GM18909 (cell line): ENCODE results near the gene TRAF3IP3.

Experiments
- ATAC-seq: cut with Tn5 transposase; IDR thresholded peaks from one replicate; pipeline ENCODE4 v1.9.1; 2021; ENCODE audit warnings: mild to moderate bottlenecking; ENCODE audit not compliant: unreplicated experiment, poor library complexity

The TRAF3IP3 gene

DNA sequence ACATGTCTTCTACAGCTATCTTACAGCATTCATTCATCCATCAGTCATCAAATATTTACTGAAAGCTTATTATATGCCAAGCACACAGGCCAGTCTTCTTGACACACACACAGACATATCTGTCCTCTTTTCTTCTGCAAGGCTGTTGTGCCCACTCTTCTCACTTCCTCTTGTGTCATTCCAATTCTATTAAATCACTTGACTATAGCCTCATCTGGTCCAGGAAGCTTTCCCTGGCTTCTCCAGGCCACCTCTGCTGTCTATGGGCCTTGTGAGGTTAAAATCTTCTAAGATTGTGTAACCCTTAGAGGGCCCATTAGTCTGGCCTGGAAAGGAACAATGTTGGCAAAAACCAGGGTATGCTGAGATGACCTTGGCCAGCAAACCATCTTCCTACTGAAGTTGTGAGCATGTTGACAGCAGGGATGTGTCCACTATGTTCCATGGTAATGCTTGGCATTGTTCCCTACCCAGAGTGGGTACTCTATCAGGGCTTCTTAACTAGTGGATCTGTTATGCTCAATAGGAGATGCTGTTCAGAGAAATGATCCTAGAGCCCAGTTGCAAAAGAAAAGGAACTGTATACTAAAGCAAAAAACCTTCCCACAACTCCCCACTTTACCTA, 5.3 kb downstream of the TRAF3IP3 start:
- ATAC-seq: no peak

DNA sequence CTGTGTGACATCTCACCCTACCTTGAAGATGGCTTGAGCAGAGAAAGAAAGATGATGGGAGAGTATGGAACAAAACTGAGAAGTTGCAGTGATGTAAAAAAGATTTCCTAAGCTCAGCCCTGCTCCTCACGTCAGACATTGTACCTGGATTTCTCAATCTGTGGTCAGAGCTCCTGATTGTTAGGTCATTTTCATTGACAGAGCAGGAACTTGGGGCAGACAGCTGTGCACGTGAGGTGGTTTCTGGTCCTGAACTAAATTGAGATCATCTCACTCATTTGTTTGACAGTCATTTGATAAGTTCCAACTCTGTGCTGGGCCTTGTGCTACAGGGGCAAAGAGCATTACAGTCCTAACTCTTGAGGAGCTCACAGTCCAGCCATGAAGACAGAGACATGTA, 10.2 kb downstream of the TRAF3IP3 start:
- ATAC-seq: no peak

DNA sequence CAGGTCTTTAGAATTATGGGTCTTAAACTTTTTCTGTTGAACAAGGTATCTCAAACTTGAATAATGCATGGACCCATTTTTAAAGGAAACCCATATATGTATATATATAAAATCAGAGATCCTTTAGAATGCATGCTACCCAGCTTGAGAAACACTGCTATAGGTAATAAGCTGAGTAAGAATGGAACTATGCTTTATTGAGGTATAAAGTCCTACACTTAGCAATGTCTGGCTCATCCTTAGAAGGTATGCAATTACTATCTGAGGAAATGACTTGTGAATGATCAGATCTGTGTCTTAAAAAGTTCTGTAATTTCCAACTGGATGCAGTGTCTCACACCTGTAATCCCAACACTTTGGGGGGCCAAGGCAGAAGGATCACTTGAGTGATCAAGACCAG, 11.2 kb downstream of the TRAF3IP3 start:
- ATAC-seq: no peak

DNA sequence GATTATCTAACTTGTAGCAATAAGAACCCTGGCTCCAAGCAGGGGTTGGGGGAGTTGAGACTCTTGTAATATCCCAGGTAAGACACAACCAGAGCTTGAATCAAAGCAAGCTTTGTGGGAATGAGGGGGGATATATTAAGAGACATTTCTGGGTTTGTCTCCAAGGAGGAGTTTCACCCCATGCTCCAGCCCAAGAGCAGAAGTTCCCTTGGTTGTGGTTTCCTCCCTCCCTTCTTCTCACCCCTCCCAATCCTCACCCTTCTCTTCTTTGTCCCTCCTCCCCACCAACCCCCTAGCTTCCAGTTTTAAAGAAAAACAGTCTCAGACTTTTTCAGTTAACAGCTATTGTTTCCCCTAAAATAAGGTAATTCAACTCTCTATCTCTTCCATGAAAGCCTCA, 11.9 kb downstream of the TRAF3IP3 start:
- no peak for ATAC-seq

DNA sequence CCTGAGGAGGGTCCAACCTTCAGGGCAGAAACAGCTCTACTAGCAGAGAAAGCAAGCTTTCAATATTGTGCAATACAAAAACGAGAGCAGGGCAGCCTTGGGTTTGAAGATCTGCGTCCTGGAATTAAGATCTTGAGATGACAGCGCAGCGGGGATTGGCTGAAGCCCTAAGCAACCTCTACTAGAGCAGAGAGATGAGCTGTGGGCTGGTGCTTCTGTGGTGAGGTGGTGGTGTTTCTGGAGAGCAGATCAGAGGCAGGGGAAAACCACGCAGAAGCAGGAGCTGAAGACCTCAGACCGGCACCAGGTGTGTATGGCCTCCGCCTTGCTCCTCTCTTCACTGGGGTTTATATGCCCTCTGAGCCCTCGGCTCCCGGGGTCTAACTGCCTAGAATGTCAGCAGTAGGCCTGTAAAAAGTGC, 12.5 kb downstream of the TRAF3IP3 start:
- peak; percentile 90 for ATAC-seq

DNA sequence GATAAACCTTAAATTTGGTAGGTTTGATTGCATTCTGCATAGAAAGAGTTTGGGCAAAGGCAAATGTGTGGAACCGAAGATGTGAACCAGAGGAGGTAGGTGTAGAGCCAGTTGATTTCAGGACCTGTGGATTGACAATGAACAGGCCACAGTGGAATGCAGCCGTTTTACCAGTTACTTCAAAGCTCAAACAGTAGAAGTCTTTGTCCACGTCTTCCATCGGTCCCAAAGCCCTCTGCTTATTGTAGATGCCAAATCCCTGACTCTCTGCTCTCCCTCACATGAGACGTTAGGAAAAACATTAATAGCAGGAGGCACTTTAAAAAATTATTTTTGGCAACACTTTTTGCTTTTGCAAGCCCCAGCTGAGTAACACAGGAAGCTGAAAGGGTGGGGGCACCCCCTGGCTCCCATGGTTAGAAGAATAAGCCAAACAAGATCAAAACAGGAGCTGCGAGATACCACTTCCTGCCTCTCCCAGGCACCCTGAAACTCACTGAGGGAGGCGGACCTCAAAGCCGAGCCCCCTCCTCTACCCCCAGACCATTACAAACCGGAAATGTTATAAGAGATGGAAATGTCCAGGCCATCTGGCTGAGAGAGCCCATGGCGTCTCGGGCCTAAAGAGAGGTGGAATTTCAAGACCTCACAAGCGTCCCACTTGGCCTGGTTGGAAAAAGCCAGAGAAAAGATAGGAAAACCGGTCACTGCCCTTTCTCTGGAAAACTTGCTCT, 13.5 kb downstream of the TRAF3IP3 start:
- peak; percentile 79 for ATAC-seq

DNA sequence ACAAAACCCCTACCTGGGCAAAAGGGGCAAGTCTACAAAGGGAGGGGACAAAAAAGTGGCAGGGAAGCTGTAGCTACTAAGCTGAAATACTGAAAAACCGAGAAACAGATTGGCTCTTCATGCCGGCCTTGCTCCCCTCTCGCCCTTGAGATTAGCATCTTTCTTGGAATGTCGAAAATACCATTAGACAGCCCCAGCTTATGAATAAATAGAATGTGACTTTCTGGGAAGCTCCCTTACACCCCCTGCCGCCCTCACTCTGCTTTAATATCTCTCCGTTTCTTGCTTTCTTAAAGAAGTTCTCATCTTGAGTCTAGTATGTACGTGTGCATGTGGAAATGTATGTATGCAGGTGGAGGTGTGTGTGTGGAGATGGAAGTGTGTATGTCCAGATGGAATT, 14.1 kb downstream of the TRAF3IP3 start:
- no peak for ATAC-seq

DNA sequence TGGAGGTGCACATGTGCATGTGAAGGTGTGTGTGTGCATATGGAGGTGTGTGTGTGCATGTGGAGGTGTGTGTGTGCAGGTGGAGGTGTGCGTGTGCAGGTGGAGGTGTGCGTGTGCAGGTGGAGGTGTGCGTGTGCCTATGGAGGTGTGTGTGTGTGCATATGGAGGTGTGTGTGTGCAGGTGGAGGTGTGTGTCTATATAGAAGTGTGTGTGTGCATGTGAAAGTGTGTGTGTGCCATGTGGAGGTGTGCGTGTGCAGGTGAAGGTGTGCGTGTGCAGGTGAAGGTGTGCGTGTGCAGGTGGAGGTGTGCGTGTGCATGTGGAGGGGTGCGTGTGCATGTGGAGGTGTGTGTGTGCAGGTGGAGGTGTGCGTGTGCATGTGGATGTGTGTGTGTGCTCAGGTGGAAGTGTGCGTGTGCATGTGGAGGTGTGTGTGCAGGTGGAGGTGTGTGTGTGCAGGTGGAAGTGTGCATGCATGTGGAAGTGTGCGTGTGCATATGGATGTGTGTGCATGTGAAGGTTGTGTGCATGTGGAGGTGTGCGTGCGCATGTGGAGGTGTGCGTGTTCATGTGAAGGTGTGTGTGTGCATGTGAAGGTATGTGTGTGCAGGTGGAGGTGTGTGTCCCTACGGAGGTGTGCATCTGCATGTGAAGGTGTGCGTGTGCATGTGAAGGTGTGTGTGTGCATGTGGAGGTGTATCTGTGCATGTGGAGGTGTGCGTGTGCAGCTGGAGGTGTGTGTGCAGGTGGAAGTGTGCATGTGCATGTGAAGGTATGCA, 15.0 kb downstream of the TRAF3IP3 start:
- ATAC-seq: no peak

DNA sequence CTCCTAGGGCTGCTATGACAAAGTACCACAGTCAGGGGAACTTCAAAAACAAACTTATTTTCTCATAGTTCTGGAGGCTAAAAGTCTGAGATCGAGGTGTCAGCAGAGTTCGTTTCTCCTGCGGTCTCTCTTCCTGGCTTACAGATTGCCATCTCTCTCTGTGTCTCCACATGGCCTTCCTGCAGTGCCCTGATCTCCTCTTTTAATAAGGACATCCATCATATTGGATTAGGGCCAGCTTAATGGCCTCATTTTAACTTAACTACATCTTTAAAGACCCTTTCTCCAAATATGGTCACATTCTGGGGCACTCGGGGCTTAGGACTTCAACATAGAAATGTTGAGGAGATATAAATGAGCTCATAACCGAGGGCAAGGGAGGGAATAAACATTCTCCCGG, 16.3 kb downstream of the TRAF3IP3 start:
- ATAC-seq: no peak

DNA sequence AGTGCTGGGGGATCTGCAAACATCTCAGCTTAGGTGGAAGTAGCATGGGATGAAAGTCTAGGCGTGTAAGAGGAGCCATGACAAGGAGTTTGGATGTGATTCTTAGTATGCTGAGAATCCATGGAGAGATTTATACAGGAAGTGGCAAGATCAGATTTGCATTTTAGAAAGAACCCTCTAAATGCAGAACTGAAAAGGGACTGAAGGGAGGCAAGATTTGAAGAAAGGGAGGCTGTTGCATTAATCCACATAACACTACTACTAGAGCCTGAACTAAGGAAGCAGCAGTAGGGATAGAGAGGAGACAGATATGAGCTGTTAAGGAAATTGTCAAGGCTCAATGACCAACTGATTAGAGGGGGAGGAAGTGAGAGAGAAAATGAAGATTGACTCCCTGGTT, 18.7 kb downstream of the TRAF3IP3 start:
- no peak for ATAC-seq

DNA sequence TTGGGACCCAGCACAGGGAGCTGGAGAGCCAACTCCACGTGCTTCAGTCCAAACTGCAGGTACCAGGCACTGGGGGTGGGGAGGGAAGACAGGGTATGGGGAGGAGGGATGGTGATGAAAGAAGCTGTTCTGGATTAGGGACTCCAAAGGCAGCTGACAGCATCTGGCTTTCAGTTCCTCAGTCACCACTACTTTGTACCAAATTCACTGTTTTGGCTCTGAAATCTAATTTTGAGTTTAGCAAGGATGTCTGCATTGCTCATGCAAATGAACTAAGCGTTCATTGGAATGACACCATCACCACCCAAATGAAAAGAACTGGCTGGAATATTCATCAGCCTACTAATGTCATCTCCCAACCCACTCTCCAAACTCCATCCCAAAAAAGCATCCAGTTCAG, 19.8 kb downstream of the TRAF3IP3 start:
- no peak for ATAC-seq

DNA sequence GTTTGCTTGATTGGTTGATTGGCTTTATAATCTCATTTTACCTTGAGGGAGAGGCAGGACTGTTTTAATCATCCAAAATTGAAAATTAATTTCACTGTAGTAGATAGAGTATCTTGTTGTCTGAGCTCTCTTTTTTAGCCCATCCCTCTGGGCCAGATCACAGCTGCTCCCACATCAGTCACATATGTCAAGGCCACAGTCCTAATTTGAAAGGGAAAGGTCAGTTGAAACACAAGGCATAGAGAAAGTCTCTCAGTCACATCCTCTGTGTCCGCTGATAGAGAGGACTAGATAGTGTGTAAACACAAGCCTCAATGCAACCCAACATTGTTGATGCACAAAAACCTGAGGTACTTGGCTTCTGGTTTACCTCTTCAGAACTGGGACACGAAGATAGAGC, 21.7 kb downstream of the TRAF3IP3 start:
- no peak for ATAC-seq

DNA sequence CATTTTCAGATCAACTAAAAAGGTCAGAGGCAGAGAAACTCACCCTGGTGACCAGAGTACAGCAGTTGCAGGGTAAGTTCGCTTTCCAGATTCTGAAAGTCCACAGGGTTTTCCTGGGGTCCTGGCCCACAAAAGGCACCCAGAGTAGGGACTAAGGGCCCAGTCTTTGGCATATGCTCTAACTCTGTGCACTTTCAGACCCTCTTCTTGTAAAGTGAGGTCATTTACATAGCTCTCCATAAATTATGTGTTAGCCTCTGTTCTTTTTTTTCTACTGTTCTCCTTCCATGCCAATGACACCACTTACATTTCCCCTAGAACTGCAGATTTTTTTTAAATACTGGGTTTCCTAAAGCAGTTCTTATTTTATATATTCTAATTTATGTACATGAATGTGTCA, 22.2 kb downstream of the TRAF3IP3 start:
- no peak for ATAC-seq

DNA sequence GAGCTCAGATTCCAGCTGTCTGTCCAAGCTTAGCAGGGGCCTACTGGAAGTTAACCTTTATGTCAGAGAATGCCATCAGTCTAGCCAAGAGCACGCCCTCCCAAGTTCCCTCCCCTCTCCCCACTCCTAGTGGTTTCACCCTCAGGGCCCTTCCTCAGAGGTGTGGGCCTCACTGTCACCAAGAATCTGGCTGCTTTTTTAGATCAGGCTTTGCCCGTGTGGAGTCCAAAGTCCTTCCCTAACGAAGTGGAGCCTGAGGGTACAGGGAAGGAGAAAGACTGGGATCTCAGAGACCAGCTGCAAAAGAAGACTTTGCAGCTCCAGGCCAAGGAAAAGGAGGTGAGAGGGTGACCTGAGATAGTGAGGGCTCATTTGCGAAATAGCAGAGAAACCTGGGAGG, 24.4 kb downstream of the TRAF3IP3 start:
- no peak for ATAC-seq

DNA sequence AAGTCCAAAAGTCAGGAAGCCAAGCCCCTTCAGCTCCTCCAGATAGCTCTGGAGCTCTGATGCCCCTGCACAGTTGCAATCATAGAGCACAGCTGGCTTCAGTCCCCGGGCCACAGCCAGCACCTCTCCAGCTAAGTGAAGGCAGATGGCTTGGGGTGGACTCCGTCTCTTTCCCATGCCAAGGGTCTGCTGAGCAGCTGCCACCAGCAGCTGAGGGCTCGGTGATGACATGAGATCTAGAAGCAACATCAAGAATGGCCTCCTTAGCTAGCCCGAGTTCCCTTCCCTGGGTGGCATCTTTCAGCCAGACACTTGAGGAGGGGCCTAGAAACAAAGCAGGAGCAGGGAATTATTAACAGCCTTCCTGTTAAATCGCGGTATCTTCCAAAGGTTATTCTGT, 27.5 kb downstream of the TRAF3IP3 start:
- ATAC-seq: no peak

DNA sequence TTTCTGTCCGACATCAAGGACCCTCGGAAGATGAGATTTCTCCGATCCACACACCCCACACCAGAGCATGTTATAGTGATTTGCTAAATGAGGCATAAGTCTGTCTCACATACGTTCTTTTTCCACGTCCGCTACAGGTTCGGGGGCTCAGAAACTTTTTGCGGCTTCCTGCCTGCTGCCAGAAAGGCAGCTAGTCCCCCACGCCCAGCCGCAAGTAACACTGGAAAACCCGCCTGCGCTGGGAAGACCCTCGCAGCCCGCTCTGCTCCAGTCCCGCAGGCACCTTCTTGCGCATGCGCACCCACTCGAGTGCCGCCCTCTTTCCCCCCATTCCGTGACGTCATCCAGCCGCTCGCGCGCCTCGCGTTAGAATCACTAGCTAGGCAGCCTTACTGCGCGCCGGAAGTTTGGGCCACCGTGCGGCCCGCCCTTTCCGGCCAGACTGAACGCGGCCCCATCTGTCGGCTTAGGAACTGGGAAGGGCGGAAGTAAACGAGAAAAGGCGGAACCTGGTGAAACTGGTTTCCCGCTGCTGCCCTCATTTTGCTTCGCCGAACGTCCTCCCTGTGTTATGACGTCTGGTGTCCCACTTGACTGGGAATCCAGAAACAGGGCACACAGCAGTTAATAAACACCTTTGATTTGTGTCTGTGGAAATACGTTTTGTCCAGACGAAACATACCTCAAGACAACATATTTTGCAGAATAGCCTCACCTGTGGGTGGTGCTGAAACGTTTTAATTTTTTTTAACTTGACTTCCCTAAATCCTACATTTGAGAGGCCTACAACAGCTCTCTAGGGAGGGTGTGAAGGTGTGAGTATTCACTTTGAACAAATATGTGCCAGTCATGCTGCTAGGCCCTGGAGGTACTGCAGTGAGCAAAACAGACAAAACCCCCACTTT, 28.7 kb downstream of the TRAF3IP3 start, which contains the start of gene C1orf74:
C1orf74 (minus strand) TSS at position 295 of the 905 bp plus-strand sequence. CDS start 925 bp downstream, outside the sequence.
- peak; percentile 99 for ATAC-seq

DNA sequence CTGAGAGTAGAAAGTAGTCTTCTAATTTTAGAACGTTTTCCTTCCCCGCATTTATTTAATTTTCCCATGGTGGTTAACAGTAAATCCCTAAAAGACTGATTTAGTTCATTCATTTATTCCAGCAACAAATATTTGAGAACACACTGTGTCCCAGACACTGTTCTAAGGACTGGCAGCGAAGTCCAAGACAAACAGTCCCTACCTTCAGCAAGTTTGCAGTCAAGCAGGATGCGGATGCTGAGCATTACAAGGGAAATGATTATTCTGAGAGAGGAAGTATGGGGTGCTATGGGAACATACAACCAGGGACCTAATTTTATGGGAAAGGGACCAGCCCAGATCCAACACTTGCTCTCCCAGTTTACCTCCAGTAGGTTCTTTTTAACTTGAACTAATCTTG, 29.7 kb downstream of the TRAF3IP3 start:
- ATAC-seq: no peak

DNA sequence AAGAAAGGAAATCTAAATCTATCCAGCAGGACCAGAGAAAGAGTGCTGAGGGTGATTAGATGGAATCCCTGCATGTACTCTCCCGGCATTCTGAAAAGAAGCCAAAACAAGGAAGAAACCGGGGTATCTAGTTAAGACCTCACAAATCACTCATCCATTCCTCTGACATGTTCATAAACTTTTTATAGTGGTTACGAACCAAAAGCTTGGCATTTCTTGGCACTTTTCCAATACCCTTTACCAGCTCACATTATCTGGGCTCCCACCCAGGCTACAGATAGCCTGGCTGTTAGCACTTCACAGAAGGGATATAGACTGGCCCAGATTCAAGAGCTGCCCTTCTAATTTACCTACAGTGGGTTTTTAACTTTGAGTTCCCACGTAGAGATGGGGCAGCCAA, 30.3 kb downstream of the TRAF3IP3 start:
- ATAC-seq: no peak

DNA sequence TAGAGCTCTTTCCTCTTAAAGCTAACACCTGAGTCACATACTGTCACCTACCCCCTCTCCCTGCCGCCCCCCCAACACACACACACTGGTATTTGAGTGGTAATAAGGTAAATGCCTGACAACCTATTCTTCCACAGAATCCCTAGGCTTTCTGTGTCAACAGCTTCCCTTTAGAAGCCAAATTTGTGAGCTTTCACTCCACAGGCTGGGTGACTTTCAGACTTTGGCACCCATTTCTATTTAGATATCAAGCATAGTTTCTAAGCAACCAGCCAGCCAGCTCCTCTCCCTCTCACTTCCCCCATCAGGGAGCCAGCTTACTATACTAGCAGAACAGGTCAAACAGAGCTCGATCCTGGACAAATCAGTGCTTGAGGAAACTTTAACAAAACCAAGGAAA, 31.7 kb downstream of the TRAF3IP3 start:
- no peak for ATAC-seq

DNA sequence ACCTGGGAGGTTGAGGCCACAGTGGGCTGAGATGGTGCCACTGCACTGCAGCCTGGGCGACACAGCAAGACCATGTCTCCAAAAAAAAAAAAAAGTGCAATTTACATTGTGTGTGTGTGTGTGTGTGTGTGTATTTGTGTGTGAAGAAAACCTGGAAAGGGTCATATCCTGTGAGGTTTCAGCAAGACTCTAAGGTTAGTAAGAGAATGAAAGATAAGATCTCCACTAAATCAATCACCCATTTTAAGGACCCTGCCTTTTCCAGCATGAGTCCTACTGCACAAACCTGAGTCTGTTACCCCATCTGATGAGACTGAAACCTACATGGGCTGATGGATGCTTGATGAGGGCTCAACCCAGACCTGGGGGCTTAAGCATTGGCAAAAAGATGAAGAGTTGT, 33.4 kb downstream of the TRAF3IP3 start:
- ATAC-seq: no peak
